ENCODE data around the gene EIF3F. TPM values are rescaled to one million over a fixed set of nuclear protein-coding genes. Genes with fewer than 3 reads are reported as not detected.
A peak's percentile ranks its signal among the peaks of the same experiment; 100 is the strongest.

Gene EIF3F
- total RNA-seq, 1 donor from 2014 or later, result 327 TPM

GRCh38 chr11:8031248-8032115, 44.3 kb downstream of the EIF3F start:
- Mint-ChIP-seq H3K4me3 (ENCODE audit: unreplicated experiment) (no peak overlapping the region), H3K36me3 (ENCODE audit: unreplicated experiment) (no peaks in the 10 kb centered on the region), H3K4me1 (ENCODE audit: unreplicated experiment) (peaks cover 11% of the 10 kb centered on the region), H3K27ac (ENCODE audit: unreplicated experiment) (no peak overlapping the region), H3K9me3 (ENCODE audit: unreplicated experiment) (no peaks in the 10 kb centered on the region), H3K27me3 (ENCODE audit: unreplicated experiment) (peaks cover 37% of the 10 kb centered on the region)
- TF ChIP-seq, protein P1, sequence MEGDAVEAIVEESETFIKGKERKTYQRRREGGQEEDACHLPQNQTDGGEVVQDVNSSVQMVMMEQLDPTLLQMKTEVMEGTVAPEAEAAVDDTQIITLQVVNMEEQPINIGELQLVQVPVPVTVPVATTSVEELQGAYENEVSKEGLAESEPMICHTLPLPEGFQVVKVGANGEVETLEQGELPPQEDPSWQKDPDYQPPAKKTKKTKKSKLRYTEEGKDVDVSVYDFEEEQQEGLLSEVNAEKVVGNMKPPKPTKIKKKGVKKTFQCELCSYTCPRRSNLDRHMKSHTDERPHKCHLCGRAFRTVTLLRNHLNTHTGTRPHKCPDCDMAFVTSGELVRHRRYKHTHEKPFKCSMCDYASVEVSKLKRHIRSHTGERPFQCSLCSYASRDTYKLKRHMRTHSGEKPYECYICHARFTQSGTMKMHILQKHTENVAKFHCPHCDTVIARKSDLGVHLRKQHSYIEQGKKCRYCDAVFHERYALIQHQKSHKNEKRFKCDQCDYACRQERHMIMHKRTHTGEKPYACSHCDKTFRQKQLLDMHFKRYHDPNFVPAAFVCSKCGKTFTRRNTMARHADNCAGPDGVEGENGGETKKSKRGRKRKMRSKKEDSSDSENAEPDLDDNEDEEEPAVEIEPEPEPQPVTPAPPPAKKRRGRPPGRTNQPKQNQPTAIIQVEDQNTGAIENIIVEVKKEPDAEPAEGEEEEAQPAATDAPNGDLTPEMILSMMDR (IDR thresholded peaks at IDR 0.05), result no peak
- peak; percentile 82 for DNase-seq (ENCODE audit: extremely low spot score, unreplicated experiment)

- no peak overlapping the region for H3K27ac Mint-ChIP-seq (ENCODE audit: unreplicated experiment)
- H3K4me3 Mint-ChIP-seq (ENCODE audit: unreplicated experiment), result no peak overlapping the region
- no peaks in the 10 kb centered on the region for H3K36me3 Mint-ChIP-seq (ENCODE audit: unreplicated experiment)
- H3K27me3 Mint-ChIP-seq (ENCODE audit: unreplicated experiment), result peaks cover 37% of the 10 kb centered on the region
- H3K9me3 Mint-ChIP-seq (ENCODE audit: unreplicated experiment), result no peaks in the 10 kb centered on the region
- peaks cover 11% of the 10 kb centered on the region for H3K4me1 Mint-ChIP-seq (ENCODE audit: unreplicated experiment)
- DNase-seq (ENCODE audit: extremely low spot score, unreplicated experiment), result no peak
- TF ChIP-seq, protein P1 (IDR thresholded peaks at IDR 0.05), result no peak
Measured at GRCh38 chr11:8032122-8032521, 45.0 kb downstream of the EIF3F start.

DNA sequence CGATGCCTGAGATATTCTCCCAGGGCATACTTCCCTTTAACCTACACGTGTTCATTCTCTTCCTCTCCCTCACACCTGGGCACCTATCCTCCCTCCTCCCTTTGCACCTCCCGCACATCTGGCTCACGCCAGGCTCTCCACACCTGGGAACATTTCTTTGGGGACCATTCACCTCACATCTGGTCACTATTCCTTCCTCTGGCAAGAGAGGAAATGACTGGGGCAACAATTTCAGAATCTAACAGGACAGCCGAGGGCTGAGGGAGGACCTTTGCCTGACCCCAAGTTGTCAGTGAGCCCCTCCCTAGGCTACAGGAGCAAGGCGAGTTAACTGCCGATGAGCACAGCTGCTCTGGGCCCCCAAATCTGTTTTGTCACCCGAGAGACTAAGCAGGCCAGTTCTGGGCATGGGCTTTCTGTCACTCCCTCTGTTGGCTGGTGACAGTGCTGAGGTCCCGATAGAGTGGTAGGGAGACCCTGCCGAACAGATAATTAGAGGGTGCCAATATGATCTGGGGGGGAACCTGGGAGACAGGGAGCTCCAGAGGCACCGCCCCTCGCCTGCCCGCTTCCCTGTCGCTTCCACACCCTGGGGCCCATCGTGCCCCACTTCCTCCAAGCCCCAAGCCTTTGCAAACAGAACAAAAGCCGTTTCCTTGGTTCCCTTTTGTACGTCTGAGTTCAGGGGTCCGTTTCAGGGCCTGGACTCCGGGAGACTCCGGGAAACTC, 45.6 kb downstream of the EIF3F start:
- peak overlapping the region; percentile 30 for H3K4me3 Mint-ChIP-seq (ENCODE audit: unreplicated experiment)
- TF ChIP-seq, protein P1 (IDR thresholded peaks at IDR 0.05), result no peak
- H3K36me3 Mint-ChIP-seq (ENCODE audit: unreplicated experiment), result no peaks in the 10 kb centered on the region
- no peak overlapping the region for H3K27ac Mint-ChIP-seq (ENCODE audit: unreplicated experiment)
- H3K9me3 Mint-ChIP-seq (ENCODE audit: unreplicated experiment), result no peaks in the 10 kb centered on the region
- peaks cover 11% of the 10 kb centered on the region for H3K4me1 Mint-ChIP-seq (ENCODE audit: unreplicated experiment)
- DNase-seq (ENCODE audit: extremely low spot score, unreplicated experiment), result no peak
- H3K27me3 Mint-ChIP-seq (ENCODE audit: unreplicated experiment), result peaks cover 39% of the 10 kb centered on the region

DNA sequence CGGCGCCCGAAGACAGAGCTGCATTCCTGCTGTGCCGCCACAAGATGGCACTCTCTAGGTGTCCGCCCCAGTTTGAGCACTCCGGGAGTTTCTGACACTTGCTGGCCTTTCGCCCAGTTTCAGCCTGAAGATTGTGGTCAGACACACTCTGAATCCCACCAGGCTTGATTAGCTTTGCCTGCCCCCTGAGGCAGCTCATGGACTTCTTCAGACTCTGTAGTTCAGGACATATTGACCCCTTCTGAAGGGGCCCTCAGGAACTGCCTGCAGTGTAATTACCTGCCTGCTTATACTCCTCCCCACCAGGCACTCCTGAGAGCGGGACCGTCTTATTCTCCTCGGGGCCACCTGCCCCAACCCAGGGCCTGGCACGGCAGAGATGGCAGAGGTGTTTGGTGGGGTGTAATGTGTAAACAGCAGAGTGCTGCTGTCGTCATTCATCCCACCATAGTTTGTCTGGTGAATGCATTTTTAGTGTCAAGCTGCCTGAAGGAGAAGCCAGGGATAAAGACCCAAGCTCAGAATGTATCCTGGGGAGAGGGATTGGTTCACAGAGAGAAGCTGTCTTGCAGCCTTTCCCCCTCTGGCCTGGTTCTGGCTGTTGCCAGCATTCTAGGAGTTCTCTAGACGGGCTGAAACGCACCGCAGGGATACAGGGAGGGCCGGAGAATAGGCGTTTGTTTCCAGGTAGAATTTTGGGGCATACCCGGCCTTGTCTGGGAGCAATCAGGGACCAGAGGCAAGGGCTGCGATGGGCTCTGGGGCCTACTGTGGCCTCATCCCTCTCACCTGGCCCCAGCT, 46.4 kb downstream of the EIF3F start:
- peak; percentile 90 for DNase-seq (ENCODE audit: extremely low spot score, unreplicated experiment)
- peaks cover 11% of the 10 kb centered on the region for H3K4me1 Mint-ChIP-seq (ENCODE audit: unreplicated experiment)
- no peaks in the 10 kb centered on the region for H3K36me3 Mint-ChIP-seq (ENCODE audit: unreplicated experiment)
- H3K4me3 Mint-ChIP-seq (ENCODE audit: unreplicated experiment), result peak overlapping the region; percentile 30
- TF ChIP-seq, protein P1 (IDR thresholded peaks at IDR 0.05), result peak; percentile 93
- H3K27ac Mint-ChIP-seq (ENCODE audit: unreplicated experiment), result no peak overlapping the region
- peaks cover 35% of the 10 kb centered on the region for H3K27me3 Mint-ChIP-seq (ENCODE audit: unreplicated experiment)
- no peaks in the 10 kb centered on the region for H3K9me3 Mint-ChIP-seq (ENCODE audit: unreplicated experiment)

All from osteocyte (in vitro differentiated cells).